Activated T-cell treated with anti-CD3 and anti-CD28 coated beads for 24 hours (primary cell): Measurements from ENCODE around the gene EHD1.

Experiments
- DNase-seq: peaks from one replicate; pipeline ENCODE4 v3.0.0-alpha.2; 2020; ENCODE audit warnings: low read depth

Gene EHD1

GRCh38 chr11:64909653-64910343 is 31.4 kb upstream of the EHD1 start:
- no peak for DNase-seq

- DNase-seq, result no peak
Observed at GRCh38 chr11:64908766-64909165, 30.3 kb upstream of the EHD1 start.

- DNase-seq, result no peak
Observed at GRCh38 chr11:64906314-64906635, 27.9 kb upstream of the EHD1 start.

- no peak for DNase-seq
Observed at GRCh38 chr11:64905516-64906313, 27.3 kb upstream of the EHD1 start.

DNA sequence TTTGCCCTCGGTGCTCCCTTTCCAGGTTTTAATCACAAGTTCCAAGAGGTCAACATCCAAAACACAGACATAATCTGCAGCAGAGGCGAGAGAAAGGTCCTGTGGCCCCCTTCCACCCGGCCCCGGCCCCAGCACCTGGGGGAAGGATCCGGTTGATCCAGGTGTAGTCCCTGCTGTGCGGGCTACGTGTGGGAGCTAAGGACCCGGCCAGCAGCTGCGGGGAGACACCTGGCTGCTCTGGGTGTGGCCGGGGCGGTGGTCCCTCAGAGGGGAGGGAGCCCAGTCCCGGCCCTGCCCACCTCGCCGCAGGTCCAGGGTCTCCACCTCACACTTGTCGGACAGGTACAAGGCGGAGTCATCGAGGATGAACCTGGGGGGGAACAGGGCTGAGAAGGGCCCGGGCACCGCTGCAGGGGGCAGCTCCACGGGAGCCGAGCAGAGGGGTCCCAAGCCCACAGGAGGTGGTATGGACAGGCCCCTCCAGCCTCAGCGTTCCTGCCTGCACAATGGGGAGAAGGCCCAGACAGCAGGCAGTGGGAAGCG is 24.9 kb upstream of the EHD1 start:
- DNase-seq, result no peak

DNA sequence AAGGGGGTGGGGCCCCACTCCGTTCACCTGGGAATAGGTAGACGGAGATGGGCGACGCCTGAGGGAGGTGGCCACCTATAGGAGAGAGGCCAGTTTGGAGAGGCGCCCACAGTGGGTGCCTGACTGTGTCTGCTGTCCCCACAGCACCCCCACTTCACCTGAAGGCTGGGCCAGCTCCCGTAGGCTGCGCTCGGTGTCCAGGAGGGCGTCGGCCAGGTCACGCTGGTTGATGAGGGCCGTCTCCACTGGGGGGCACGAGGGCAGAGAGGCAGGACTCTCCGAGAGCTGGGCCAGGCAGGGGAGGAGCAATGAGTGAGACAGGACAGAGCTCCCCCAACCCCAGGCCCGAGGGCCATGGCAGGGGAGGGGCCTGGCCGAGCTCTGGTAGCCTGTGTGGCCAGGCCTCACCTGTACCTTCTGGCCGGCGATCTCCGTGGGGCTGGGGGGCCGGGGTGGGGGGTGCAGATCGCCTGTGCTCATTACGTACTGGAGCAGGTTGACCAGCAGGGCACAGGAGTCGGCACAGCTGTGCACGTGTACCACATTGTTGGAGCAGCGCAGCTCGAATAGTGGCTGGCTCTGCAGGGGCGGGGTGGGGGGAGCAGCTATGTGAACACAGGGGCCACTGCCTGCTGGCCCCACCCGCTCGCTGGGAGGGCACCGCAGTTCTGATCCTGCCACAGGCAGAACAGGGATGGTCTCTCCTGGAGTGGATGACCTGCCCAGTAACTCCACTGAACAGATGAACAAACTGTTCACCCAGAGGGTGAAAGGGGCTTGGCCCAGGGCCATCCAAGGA is 23.9 kb upstream of the EHD1 start:
- no peak for DNase-seq

- no peak for DNase-seq
Observed at GRCh38 chr11:64900774-64901173, 22.4 kb upstream of the EHD1 start.

- peak; percentile 69 for DNase-seq
Observed at GRCh38 chr11:64900263-64900678, 21.9 kb upstream of the EHD1 start.

- DNase-seq, result no peak
Observed at GRCh38 chr11:64898541-64898940, 20.1 kb upstream of the EHD1 start.

GRCh38 chr11:64898076-64898445 is 19.6 kb upstream of the EHD1 start:
- DNase-seq, result no peak

- DNase-seq, result no peak
Observed at GRCh38 chr11:64897381-64898075, 19.1 kb upstream of the EHD1 start.

GRCh38 chr11:64896448-64897022 is 18.1 kb upstream of the EHD1 start:
- DNase-seq, result no peak

DNA sequence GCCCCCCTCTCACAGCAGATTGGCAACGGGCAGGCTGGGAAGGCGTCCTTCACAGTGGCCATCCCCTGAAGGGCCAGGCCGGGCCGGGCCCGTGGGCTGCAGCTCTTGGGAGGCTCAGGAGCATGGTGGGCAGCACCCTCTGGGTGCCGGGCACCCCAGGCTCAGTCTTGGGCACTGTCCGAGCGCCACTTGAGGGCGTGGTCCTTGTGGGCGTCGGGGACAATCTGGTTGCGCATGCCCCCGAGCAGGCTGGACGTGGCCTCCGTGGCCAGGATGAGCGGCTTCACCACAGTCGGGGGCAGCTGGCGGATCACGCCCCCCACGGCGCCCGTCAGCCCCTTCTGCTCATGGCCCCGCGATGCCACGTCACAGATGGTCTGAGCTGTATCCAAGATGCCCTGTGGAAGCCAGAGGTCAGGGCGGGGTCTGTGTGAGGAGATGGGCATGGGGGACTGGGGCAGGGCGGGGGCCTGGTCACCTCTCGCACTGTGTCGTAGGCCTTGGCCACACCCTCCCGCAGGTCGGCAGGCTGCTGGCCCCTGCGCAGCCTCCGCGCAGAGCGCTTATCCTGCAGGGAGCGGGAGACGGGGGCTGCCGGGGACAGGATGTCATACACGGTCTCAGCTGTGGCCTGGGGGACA is 16.5 kb upstream of the EHD1 start:
- DNase-seq, result no peak

DNA sequence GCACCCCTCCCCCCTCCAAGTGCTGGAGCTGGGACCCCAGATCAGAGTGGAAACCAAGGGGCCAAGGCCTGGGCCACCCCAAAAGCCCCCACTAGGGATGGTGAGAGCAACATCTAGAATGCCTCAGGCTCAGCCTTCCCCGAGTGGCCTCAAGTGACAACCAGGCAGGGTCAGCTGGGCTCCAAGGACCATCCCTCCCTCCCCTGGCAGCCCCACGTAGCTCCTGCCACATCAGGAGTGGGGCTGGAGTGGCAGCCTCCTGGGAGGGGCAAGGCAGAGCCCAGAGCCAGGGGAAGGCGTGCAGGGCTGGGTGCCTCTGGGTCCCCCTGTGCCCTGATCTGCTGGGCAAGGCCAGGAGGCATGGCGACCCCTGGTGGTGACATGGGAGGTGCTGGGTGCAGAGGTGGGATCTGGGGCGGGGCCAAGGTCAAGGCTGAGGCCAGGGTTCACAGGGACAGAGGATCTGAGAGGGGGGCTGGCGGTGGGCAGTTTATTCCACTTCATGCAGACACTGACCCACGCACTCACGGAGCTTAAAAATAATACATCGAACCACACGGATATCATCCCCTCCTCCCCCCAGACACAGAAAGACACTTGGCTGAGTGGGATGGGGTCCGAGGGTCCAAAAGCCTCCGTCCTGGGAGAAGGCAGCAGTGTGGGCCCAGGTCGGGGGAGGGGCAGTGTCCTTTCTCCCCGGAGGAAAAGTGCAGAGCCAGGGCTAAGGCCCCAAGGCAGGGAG is 15.8 kb upstream of the EHD1 start:
- DNase-seq, result peak; percentile 83

GRCh38 chr11:64893194-64894069 is 15.0 kb upstream of the EHD1 start:
- DNase-seq, result no peak

DNA sequence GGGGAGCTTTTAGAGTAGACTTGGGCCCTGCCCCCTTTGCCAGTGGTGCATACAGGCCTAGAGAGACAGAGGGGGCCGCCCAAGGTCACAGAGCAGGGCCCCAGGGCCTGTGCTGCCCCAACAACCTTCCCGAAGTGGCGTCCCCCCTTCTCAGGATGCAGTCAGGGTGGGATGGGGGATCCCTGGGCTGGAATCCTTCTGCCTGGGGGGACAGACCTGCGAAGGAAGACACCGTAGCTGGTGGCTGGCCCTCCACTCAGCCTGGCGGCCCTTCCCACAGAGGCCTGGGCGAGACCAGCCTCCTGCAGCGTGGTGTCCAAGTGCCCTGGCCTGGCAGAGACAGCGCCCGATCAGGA is 14.4 kb upstream of the EHD1 start:
- DNase-seq, result no peak

- no peak for DNase-seq
Observed at GRCh38 chr11:64892411-64892831, 14.0 kb upstream of the EHD1 start.

- DNase-seq, result no peak
Observed at GRCh38 chr11:64891880-64892279, 13.5 kb upstream of the EHD1 start.

GRCh38 chr11:64891215-64891848 is 12.9 kb upstream of the EHD1 start:
- DNase-seq, result no peak
